Renal cortex interstitium (tissue), 15 donors: ENCODE measurements around the gene CAPN15. TPM values are rescaled to one million over a fixed set of nuclear protein-coding genes. Genes with fewer than 3 reads are reported as not detected.
"Not testable (repeated sequence)": the region's sequence is repeated elsewhere in the genome, so short reads cannot be mapped to it uniquely, and the experiment has no call there.

ENCODE experiments used
- DNase-seq, 11 donors: peaks; one replicate each; pipeline ENCODE4 v3.0.0-alpha.2; 2013; ENCODE audit warnings: low read depth in 9 of 11, low spot score in 4 of 11; ENCODE audit errors: extremely low read depth in 1 of 11
- long read RNA-seq, 16 experiments: transcript quantifications; one replicate each; lab custom pipeline, GENCODE V29; 2026
- polyA plus RNA-seq, 3 donors: library from polyadenylated mRNA; unstranded; fragments of 120-200 nt; gene quantifications; one replicate each; pipeline ENCODE4 v1.2.1, GENCODE V29; 2013; ENCODE audit not compliant: insufficient read length in 3 of 3

The CAPN15 gene
- polyA plus RNA-seq: 10 to 100 TPM; 23.2 to 37.7 (median 35.0) TPM
- long read RNA-seq, donor 1, partial matches to known transcripts: 0 of 1 reads
- long read RNA-seq, donor 1, other reads (novel, unspliced or antisense): 0 of 1 reads
- long read RNA-seq, donor 2, partial matches to known transcripts: 0 of 2 reads
- long read RNA-seq, donor 2, other reads (novel, unspliced or antisense): 0 of 2 reads
- long read RNA-seq, donor 3, partial matches to known transcripts: 9 of 10 reads
- long read RNA-seq, donor 3, other reads (novel, unspliced or antisense): 0 of 10 reads
- long read RNA-seq, donor 4: 0 reads
- long read RNA-seq, donor 5: 0 reads
- long read RNA-seq, donor 6, full-length matches to known transcripts: 3 of 3 reads
- long read RNA-seq, donor 6, partial matches to known transcripts: 0 of 3 reads
- long read RNA-seq, donor 6, other reads (novel, unspliced or antisense): 0 of 3 reads
- long read RNA-seq, donor 7, partial matches to known transcripts: 0 of 2 reads
- long read RNA-seq, donor 7, other reads (novel, unspliced or antisense): 0 of 2 reads
- long read RNA-seq, donor 8: 0 reads
- long read RNA-seq, donor 9, partial matches to known transcripts: 0 of 1 reads
- long read RNA-seq, donor 9, other reads (novel, unspliced or antisense): 0 of 1 reads
- long read RNA-seq, donor 10, partial matches to known transcripts: 0 of 2 reads
- long read RNA-seq, donor 10, other reads (novel, unspliced or antisense): 0 of 2 reads
- long read RNA-seq, donor 11, full-length matches to known transcripts: 3 of 3 reads
- long read RNA-seq, donor 11, partial matches to known transcripts: 0 of 3 reads
- long read RNA-seq, donor 11, other reads (novel, unspliced or antisense): 0 of 3 reads
- long read RNA-seq, donor 12: 0 reads
- long read RNA-seq, donor 13: 0 reads
- long read RNA-seq, donor 14: 0 reads
- long read RNA-seq, donor 15, partial matches to known transcripts: 0 of 2 reads
- long read RNA-seq, donor 15, other reads (novel, unspliced or antisense): 0 of 2 reads
- long read RNA-seq, donor 16, partial matches to known transcripts: 0 of 4 reads
- long read RNA-seq, donor 16, other reads (novel, unspliced or antisense): 0 of 4 reads

GRCh38 chr16:527015-527903 lies at the start of gene CAPN15:
CAPN15 (plus strand) TSS chr16:527712; CDS start chr16:546839, 19,127 bp downstream.
- DNase-seq: peak; percentile 69 to 89 (median 82)

DNA sequence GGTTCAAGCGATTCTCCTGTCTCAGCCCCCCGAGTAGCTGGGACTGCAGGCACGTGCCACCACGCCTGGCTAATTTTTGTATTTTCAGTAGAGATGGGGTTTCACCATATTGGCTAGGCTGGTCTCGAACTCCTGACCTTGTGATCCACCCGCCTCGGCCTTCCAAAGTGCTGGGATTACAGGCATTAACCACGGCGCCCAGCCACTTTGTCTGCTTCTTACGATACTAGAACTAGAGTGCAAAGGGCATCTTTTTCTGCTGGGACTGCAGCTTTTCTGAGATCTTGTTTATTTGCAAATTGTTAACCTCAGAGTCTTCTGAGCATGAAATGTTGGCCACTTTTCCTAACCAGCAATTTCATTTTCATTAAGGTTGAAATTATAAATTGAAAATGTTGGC lies 49.2 kb upstream of the CAPN15 start:
- DNase-seq: not testable (repeated sequence)

DNA sequence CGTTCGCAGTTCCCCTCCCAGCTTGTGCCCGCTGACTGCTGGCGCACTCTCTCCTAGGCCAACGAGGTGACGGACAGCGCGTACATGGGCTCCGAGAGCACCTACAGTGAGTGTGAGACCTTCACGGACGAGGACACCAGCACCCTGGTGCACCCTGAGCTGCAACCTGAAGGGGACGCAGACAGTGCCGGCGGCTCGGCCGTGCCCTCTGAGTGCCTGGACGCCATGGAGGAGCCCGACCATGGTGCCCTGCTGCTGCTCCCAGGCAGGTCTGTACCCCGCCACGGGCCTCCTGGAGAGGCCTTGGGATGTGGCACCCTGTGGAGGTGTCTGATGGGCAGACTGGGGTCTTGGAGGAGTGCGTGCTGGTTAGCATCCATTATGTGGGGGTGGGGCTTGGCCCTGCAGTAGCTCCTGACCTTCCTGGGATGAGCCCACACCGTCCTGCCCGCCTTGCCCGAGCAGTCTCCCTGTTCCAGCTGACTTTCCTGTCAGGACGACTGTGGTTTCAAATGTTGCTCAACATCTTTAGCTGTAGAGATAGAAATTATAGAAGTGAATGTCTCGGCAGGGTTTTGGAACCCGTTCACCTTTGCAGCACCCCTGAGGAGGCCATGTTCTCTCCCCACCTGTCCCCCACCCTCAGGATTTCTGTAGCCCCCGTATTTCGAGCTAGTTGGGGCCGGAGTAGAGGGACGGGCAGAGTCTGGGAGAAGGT lies 44.9 kb upstream of the CAPN15 start:
- no peak for DNase-seq

- DNase-seq: no peak
Measured at GRCh38 chr16:483341-484075, 44.0 kb upstream of the CAPN15 start.

GRCh38 chr16:489606-490005 lies 37.9 kb upstream of the CAPN15 start:
- DNase-seq: no peak

DNA sequence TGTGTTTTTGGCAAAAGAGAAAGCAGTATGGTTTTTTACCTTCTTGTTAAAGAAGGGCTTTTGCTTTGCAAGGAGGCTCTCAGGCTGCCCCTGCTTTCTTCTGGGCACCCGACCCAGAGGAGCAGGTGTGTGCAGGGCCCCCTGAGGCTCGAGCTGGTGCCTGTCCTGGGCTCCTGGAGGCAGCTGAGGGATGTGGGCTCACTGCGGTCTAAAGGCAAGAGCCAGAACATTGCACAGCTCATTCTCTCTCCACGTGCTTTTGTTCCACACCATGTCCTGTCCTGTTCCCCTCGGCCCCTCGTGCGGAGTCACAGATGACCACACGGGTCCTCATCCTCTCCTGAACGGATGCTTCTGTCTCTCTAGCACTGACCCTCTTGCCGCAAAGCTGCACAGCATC lies 36.7 kb upstream of the CAPN15 start:
- DNase-seq: no peak

DNA sequence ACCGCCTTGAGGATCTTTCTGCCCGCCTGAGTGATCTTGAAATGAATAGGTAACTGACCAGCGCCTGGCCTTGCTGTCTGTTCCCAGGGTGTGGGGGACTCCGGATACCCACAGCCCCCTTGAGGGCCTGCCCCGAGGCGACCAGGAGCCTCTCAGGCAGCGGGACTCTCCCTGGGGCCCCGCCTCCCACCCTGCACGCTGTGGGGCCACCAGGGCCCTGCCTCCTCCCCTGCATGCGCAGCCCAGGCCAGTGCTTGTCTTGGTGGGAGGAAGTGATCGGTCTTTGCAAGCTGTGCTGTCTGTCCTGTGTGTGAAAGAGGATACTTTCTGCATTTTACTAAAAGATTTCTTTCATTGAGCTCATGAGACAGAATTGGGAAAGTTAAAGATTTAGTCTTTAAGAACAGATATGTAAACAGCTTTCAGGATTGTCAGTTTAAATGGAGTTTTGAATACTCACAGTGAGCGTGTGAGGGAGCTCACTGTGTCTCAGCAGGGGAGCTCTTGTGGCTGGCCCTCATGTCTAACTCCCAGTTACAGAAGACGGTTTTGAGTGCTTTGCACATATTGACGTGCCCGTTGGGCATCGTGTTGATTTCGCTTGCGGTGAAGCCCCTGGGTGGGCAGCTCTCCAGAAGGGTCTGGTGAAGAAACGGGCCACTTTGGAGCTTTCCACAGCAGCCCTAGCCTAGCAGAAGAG lies 36.1 kb upstream of the CAPN15 start:
- DNase-seq: no peak

GRCh38 chr16:492211-492875 lies 35.2 kb upstream of the CAPN15 start:
- no peak for DNase-seq

GRCh38 chr16:494676-495075 lies 32.8 kb upstream of the CAPN15 start:
- DNase-seq: not testable (repeated sequence)

GRCh38 chr16:495127-495748 lies 32.3 kb upstream of the CAPN15 start:
- no peak for DNase-seq

DNA sequence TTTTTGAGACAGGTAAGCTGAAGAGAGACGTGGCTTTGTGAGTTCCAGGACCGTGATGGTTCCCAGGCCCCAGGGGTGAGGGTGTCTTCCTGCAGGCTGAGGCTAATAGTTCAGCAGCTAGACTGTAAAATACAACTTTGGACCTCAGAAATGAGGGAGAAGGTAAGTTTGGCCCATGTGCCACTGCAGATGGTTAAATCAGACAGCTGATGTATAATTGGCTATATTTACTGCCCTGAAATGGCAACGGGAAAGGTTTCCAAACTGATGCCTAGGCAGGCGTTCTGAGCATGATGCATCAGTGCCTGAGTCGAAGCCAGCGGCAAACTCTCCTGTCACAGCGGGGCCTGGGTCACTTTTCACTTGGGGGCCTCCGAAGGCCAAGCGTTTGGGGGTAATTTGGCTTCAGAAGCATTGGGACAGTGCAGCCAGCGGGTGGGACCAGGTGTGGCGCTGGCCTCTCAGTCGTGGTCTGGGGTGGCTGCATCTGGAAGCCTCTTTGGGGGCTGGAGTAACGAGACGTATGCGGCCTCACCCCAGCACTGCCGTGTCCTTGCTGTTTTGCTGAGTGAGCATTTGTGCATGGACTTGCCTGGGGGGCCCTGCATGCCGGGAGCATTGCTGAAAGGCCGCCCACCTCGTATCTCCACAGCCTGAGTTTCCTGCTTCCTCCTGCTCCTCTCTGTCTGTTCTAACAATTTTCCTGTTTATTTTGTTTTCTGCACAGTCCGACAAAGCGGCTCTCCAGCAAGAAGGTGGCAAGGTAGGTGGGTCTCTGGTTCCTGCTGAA lies 31.2 kb upstream of the CAPN15 start:
- DNase-seq: no peak

DNA sequence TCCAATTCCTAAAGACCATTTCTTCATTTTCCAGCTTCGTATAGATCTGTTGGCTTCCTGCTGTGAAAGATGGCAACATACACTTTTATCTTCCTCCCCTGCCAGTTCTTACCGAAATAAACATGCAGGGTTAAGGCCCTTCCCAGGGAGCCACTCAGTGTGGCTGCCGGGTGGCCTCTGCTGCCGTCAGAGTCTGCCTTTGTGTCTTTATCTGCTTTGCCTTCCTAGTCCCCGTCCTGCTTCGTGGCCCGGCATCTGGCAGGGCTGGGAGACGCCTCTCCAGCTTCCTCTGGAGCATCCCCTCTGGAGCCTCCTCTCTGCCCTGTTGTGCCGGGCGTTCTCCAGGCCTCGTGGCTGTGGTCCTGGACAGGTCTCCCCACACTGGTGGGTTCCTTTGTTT lies 30.3 kb upstream of the CAPN15 start:
- no peak for DNase-seq

GRCh38 chr16:499924-500323 lies 27.6 kb upstream of the CAPN15 start:
- no peak for DNase-seq

- no peak for DNase-seq
Measured at GRCh38 chr16:500709-501108, 26.8 kb upstream of the CAPN15 start.
